GM21423 (cell line): ENCODE measurements around the gene ATXN1.
"Not testable (repeated sequence)": the region's sequence is repeated elsewhere in the genome, so short reads cannot be mapped to it uniquely, and the experiment has no call there.

Experiments
- ATAC-seq: cut with Tn5 transposase; IDR thresholded peaks from one replicate; pipeline ENCODE4 v1.9.1; 2021; ENCODE audit warnings: mild to moderate bottlenecking, moderate library complexity; ENCODE audit not compliant: unreplicated experiment

ATXN1 gene

DNA sequence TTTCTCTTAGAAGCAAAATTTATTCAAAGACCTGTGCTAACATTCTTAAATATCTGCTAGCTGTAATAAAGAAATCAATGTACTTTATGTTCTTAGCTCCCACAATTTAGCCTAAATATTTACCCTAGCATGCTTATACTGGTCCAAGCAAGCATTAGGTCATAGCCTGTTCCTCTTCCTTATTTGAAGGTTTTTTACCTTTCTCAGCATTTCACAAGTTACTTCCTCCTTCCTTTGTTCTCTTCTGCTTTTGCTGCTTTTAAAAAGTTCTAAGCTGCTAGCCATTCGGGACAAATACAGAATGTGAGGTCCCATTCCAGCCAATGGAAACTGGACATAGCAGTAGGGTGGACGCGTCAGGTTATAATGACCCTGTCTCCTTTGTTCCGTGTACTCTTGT lies 354.7 kb downstream of the ATXN1 start:
- ATAC-seq = not testable (repeated sequence)

DNA sequence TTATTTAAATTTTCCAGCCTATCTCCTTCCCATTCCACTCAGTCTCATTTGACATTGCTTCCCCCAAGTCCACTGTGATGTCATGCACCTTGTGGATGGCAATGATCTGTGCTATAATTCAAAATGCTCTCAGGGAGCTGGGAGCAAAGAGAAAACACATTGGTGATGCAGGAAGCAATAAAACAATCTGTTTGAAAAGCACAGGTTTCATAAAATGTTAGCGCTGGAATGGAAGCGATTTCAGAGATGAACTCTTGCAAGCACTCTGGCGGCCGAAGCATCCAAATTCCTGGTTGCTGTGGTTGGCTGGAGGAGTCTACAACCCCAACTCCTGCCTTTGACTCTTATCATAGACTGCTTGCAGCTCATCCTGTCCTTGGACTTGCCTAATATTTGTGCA lies 355.9 kb downstream of the ATXN1 start:
- ATAC-seq = no peak

DNA sequence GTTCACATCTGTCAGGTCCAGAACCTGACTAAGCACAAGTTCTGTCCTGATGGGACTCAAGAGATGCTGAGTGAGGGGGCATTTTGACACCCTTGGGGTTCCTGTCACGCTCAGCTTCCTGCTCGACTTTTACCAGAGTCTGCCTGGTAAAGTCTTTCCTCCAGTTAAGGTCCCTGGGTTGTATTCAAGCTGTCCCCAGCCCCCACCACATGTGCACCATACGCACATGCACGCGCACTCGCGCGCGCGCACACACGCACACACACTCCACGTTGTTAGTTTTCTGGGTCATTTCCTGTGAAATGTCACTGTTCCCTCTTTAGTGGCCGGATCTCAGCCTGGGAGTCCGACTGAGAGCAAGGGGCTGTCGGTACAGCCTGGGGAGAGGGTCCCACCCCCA lies 356.8 kb downstream of the ATXN1 start:
- no peak for ATAC-seq

DNA sequence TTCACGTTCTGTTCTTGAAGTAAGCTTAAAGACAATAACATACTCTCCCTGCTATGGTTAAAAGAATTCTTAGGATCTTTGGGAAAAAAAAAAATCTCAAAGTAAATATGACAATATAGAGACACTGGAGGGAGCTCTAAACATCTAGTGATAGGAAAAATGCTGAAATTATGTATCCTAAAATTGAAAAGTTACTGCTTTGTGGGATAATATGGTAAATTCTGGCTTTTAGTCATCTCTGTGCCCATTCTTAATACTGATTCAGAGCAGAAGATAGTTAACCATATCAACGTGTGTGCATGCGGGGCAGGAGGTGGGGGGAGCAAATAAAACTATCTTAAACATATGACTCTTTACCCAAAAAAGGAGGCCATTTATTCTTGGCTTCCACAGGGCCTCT lies 357.4 kb downstream of the ATXN1 start:
- no peak for ATAC-seq

DNA sequence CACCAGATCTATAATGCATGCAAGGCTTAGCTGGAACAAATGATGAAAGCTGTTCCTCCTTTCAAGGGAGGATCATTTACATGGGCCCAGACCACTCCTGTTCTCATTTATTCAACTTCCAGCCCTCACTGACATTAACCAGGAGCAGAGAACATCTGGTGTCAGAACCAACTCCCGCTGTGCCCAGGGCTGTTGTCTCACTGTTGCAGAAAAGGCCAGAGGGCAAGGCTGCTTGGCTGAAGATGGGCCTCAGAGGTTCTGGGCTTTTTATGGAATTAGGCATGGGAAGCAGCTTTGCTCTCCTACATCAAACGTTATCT lies 358.7 kb downstream of the ATXN1 start:
- no peak for ATAC-seq

DNA sequence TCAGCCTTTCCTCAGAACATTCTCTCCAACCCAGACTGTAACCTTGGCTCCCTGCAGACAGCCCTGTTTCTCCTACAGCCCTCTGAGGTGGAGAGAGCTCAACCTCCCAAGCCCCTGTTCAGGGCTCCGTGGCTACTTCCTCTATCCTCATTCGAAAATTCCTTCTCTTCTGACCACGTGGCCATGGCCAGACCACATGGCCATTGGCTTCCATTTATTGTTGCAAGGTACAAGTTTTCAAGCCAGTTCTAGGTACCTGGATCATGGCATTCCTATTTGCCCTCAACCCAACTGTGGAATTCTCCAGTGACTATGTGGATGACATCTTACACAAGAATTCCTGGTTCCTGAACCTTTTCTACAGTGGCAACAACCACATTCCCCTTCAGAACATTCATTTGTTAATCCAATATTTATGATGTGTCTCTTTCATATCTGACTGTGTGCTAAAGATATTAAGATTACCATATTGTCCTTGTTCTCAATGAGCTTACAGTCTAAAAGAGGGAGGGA lies 361.0 kb downstream of the ATXN1 start:
- ATAC-seq = no peak

DNA sequence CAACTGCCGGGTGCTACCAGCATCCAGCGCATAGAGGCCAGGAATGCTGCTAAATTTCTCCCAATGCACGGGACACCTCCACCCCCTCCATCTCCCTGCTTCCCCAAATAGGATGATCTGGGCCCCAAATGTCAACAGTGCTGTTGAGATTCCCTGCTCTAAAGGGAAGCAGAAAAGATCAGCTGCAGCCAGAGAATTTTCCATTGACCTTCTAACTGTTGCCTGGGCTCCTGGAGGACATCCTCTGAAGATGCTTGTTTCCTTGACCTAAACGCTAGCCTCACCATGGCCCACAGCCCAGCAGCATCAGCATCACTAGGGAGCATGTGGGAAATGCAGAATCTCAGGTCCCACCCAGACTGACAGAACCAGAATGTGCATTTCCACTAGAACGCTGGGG lies 361.6 kb downstream of the ATXN1 start:
- no peak for ATAC-seq

DNA sequence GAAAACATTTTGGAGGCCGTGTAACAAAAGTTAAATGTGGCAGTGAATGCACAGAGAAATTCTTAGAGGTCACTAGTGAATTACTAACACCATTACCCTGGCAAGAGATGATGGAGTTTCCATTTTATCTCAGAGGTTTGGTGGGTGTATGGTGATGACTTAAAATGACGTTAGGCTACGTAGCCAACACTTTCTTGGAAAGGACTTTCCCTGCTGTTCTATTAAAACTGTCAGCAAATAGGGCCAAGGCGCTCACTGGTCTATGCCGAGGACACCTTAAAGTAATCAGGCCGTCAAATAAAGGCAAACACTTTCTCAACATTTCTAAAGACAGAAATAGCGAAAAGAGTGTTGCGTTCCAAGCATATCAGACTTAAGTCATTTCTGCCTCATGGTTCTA lies 362.1 kb downstream of the ATXN1 start:
- ATAC-seq = no peak

DNA sequence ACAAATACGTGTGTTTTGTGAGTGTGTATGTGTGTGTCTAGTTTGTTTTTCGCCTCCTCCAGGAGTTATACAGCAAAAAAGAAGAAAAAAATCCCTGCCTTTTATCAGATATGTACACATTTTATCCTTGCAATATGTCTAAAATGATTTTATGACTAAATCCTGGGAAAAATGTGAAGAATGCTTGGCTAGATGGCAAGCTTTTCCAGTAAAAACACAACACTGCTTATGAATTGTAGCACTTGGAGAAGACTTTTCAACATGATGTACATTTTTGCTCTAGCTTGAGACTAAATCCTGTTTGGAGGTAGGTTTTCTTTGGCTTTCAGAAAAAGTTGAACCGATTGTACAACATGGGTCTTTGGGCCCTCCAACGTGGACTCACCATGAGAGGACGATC lies 362.7 kb downstream of the ATXN1 start:
- ATAC-seq = no peak

DNA sequence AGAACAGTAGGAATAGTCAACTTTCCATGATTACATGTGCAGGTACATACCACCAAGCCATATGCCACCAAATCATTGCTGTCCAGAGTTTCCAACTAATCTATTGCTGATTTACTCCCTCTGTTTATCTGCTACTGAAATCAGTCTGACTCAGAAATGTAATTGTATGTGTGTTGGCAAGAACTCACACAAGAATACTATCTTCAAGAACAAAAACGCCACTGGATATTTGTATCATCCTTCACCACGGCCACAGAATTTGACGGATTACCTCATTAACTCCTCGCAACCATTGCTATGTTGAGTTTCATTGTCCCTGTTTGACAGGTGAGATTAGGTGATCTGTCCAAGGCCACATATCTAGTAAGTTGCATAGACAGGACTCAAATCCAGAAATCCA lies 363.6 kb downstream of the ATXN1 start:
- ATAC-seq = no peak

DNA sequence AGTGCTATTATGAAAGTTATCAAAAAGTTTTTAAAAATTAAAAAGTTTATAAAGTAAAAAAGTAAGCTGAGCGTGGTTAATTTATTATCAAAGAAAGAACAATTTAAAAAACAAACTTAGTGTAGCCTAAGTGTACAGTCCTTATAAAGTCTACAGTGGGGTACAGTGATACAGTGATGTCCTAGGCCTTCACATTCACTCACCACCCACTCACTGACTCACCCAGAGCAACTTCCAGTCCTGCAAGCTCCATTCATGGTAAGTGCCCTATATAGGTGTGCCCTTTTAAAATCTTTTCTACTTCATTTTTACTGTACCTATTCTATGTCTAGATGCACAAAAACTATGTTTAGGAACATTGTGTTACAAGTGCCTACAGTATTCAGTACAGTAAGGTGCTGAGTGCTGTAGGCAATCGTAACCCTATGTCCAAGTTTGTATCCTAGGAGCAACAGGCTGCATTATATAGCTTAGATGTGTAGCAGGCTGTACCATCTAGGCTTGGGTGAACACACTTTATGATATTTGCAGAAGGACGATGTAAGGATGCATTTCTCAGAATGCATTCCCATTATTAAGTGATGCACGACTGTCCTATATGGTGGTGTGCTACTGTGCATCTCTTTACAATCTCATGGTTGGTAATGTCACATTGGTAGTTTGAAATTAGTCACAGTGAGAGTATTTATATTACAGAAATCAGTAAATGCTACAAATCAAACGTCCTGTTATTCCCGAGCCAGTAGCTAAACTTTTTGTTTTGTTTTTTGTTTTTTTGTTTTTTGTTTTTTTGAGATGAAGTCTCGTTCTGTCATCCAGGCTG lies 364.6 kb downstream of the ATXN1 start:
- ATAC-seq = no peak

DNA sequence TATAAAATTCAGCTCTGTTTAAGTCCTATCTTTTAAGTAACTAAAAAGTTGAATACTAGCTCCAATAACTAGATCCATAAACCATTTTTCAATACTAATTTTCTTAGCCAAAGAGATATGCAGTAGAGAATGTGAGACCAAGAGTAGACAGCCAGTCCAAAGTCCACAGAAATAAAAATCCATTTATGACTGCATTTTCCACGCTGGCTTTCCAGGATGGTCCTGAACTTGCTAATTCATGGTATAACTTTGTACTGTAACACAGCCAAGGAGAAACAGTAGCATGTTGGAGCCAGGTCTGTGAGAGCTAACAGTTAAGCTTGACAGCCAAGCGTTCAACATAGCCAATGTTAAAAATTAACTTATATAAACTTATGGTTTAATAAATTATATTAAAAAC lies 366.6 kb downstream of the ATXN1 start:
- no peak for ATAC-seq

DNA sequence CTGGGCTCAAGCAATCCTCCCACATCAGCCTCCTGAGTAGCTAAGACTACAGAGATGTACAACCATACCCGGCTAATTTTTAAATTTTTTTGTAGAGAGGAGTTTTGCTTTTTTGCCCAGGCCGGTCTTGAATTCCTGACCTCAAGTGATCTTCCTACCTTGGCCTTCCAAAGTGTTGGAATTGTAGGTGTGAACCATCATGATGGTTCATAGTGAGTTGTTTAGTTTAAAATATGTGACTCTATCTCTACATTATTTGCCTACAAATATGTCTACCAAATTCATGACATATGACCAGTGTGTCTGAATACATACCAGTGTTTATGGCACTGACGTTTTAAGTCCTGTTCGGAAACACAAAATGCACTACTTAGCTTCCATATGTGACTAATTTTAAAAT lies 367.9 kb downstream of the ATXN1 start:
- no peak for ATAC-seq

DNA sequence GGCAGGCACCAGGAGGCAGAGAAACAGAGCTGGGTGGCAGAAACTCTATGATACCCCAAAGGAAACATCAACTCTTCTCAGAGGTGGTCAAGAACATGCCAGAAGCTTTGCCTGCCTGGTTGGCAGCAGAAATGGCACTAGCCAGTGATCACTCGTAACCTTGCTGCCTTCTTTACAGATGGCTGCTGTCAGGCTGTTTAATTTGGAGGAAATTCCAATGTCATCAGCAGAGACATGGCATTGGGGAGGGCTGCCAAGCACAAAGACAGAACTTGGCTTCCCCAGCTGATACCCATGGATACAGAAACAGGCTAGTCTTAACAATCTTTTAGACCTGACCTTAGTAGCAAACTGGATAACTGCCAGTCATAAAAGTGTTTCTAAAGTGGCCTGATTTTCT lies 369.2 kb downstream of the ATXN1 start:
- no peak for ATAC-seq

DNA sequence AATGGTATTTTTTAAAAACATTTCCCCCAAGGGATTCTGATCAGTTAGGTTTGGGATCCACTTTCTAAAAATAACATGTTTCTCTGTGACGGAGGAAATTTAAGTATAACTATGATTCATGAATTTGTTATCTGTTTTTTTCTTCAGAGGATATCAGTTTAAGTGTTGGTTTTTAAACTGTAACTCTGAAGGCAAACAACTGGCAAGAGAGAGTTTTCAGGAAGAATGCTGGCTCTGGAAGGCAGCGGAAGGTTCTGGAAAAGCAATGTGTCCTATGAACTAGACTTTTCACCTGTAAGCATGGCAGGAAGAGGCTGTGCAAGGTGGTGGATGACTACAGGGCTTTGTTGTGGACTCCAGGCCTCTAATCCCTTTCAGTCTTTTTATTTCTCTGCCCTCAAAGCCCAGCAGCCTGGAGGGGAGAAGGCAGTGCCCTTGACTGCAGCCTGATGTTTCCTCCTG lies 369.8 kb downstream of the ATXN1 start:
- ATAC-seq = no peak

DNA sequence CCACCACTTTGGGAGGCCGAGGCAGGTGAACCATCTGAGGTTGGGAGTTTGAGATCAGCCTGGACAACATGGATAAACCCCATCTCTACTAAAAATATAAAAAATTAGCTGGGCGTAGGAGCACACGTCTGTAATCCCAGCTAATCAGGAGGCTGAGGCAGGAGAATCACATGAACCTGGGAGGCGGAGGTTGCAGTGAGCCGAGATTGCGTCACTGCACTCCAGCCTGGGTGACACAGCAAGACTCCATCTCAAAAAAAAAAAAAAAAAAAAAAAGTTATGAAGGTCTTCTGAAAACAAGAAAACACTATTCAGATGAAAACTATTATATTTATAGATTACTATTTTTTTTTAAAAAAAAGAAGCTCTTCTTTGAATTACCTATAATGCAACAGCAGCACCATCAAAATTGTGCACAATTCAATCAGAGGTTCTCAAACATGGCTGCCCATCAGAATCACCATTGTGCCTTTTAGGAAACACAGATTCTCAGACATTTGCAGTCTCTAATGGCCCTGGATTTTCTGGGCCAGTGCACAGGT lies 370.3 kb downstream of the ATXN1 start:
- ATAC-seq = not testable (repeated sequence)

DNA sequence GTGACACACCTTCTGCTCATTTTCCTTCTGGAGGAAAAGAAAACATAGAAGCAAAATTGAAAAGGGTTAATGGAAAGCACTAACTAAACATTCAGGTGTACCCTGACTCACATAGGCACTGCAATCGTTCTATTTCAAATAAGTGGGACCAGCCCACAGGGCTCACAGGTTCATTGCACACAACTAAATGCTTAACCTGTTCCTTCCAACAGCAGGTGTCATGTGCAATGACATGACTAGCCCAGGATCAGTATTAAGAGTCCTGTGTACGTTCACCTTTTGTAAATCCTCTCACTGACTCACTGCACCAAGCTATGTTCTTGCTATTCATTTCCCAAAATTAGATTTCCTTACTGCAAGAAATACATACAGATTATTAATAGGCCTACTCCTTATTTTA lies 371.6 kb downstream of the ATXN1 start:
- ATAC-seq = no peak

DNA sequence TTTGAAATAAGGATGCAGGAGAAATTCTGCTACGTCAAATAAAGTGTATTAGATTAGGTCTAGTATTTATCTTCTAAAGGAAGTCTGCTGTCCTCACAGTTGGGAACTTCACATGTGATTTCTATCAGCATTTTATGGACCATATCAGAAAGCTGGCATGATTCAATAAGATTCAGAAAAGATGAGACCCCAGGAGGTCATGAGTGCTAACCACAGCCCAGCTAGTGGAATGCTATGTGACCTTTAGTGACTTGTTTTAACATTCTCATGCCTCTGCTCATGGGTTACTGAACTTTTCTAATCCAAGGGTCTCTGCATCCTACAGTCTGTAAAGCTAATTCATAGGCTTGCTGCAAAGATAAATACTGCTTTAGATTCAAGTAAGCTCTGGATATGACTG lies 372.8 kb downstream of the ATXN1 start:
- no peak for ATAC-seq

DNA sequence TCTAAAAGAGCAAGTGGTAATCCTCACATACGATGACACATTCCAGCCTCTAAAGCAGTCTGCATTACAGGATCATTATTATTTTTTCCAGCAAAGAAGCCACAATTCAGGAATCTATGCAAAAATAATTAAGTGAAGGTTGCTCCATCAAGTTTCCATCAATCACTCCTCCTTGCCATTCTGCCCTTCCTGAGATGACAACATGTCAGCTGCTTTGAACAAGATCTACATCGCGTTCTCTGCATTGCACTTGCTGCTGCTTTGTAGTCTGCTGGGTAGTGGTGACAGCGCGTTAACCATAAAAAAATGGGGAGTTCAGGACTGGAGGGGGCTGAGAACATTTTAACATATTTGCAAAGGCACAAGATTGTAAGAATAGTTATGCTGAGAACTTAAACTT lies 375.2 kb downstream of the ATXN1 start:
- no peak for ATAC-seq

DNA sequence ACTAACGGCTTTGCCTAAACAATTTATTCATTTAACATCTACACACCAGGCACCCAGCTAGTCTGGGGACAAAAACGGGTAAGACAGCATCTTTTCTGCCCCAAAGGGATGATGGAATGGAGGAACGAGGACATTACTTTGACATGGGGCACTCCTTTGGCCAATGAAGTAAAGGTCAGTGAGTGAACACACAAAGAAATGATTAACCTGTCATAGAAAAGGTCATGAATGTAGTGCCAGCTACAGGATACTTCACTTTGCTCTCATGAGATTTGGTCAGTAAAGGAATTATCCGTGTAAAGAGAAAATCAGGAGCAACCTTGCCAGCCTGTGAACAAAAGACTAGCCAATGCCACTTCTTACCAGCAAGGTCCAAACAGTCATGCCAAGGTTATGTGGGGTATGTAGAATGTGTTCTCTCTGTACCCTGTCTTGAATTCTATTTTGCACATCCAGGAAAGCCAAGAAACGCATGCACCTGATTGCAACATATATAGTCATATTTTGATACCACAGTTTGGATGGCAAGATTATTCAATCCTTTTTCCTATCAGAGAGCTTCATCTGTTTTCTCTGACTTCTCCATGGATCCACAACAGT lies 377.6 kb downstream of the ATXN1 start:
- no peak for ATAC-seq

DNA sequence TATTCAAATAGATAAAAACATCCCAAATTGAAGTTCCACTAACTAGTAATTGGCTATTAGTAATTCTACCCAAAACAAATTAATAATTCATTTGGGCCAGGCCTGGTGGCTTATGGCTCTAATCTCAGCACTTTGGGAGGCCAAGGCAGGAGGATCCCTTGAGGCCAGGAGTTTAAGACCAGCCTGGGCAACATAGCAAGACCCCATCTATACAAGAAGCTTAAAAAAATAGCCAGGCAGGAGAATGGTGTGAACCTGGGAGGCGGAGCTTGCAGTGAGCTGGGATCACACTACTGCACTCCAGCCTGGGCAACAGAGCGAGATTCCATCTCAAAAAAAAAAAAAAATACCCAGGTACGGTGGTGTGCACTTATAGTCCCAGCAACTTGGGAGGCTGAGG lies 379.3 kb downstream of the ATXN1 start:
- not testable (repeated sequence) for ATAC-seq

DNA sequence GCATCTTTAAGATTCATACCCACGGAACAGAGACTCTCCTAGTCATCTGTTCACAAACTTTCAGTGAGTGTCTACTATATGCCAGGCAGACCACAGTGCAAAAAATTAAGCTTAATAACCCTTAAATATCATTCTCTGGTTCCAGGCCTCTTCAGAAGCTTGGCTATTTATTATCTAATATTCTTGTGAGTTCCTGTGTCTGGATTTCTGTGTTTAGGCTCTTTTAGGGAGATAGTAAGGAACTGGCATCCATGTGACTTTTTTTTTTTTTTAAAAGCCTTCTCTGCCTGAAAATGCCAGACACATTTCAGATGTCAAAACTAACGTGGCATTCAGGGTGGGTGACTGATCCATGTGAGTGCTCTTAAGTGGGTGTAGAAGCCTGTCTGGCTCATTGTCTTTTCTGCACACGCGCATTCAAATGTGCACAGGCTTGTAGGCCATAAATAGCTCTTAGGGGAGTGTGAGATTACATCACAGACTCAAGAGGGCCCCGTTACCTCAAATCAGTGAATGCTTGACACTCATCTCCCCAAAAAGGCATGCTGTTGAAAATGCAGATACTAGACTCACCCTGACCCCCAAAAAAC lies 380.9 kb downstream of the ATXN1 start:
- no peak for ATAC-seq
